HG03097 (cell line): ENCODE measurements around the gene RNPS1.

Experiments used
- ATAC-seq: cut with Tn5 transposase; IDR thresholded peaks from one replicate; pipeline ENCODE4 v1.9.1; 2021; ENCODE audit not compliant: unreplicated experiment, low FRiP score

The RNPS1 gene

DNA sequence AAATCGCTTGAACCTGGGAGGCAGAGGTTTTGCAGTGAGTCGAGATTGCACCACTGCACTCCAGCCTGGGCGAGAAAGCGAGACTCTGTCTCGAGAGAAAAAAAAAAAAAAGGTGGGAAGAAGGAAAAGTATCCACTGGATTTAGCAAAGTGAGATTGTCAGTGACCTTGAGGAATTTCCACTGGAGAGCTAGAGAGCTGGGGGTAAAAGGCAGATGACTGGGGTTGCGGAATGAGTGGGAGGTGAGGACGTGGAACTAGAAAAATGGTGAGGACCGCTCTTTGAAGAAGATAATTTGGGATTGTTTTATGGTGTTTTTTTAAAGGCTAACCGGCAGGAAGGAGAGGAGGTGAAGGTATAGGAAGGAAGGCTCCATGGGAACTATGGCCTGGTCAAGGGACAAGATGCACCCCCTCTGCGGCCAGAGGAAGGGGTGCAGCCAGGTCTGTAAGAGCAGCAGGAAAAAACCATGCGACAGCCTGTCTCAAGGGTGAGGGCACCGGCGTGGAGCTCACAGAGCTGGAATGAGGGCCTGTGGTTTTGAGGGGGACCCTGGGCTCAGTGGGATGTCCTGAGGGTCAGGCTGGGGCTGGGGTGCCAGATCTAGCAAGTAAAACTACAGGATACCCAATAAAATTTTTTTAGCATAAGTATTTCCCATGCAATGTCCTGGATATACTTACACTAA lies 63.4 kb downstream of the RNPS1 start:
- ATAC-seq = no peak
